SK-N-SH (cell line): ENCODE measurements around the gene VNN1. TPM values are rescaled to one million over a fixed set of nuclear protein-coding genes. Genes with fewer than 3 reads are reported as not detected.

Source experiments
- CTCF ChIA-PET: fragments of 300-600, 350-600 bp; formaldehyde crosslinking; extraction: SDS; loops from one replicate; lab custom pipeline; 2021; lab: Yijun Ruan, JAX
- POLR2A ChIA-PET: fragments of 350-600 bp; sonication (Branson Sonifier 250); formaldehyde crosslinking; extraction: SDS; loops from one replicate; lab custom pipeline; 2020; ENCODE audit warnings: antibody characterized with exemption, inconsistent platforms; lab: Yijun Ruan, JAX
- DNase-seq: peaks from one replicate; pipeline ENCODE4 v3.0.0; 2012
- H2AFZ ChIP-seq: fragments of 200-600 bp; sonication (generic); 2 replicates; pipeline ENCODE4 v1.8.1; 2016; ENCODE audit warnings: antibody characterized with exemption, mild to moderate bottlenecking, low read depth
- H3F3A ChIP-seq: fragments of 200-600 bp; sonication (generic); replicated peaks from 2 replicates; pipeline ENCODE3; 2016; ENCODE audit warnings: antibody characterized with exemption, mild to moderate bottlenecking; ENCODE audit not compliant: insufficient read depth
- H3K27ac ChIP-seq, 2 experiments: fragments of 200-500 bp in 1 of 2; fragments of 200-600 bp in 1 of 2; sonication (Bioruptor generic) in 1 of 2; sonication (generic), shearing (Covaris generic) in 1 of 2; 2 replicates each; pipeline versions ENCODE4 v1.5.1 to v1.6.1; 2014 to 2016; ENCODE audit warnings: low read depth in 2 of 2, inconsistent platforms in 1 of 2, low read length in 1 of 2, mild to moderate bottlenecking in 1 of 2, mixed read lengths in 1 of 2
- H3K27me3 ChIP-seq: fragments of 200-600 bp; sonication (generic), shearing (Covaris generic); 2 replicates; pipeline ENCODE4 v1.6.1; 2016; ENCODE audit warnings: mixed run types; ENCODE audit not compliant: insufficient read depth
- H3K36me3 ChIP-seq, 2 experiments: fragments of 200-500 bp in 1 of 2; fragments of 200-600 bp in 1 of 2; sonication (Bioruptor generic) in 1 of 2; sonication (generic) in 1 of 2; replicated peaks in 1 of 2; 2 replicates each; pipeline versions ENCODE3 to v1.5.1; 2014 to 2016; ENCODE audit warnings: low read length in 1 of 2, mild to moderate bottlenecking in 1 of 2; ENCODE audit not compliant: insufficient read depth in 2 of 2, control insufficient read depth in 1 of 2
- H3K4me1 ChIP-seq, 2 experiments: fragments of 200-500 bp in 1 of 2; fragments of 200-600 bp in 1 of 2; sonication (Bioruptor generic) in 1 of 2; sonication (generic), shearing (Covaris generic) in 1 of 2; 2 replicates each; pipeline versions ENCODE4 v1.5.1 to v1.6.1; 2014 to 2016; ENCODE audit warnings: low read depth in 1 of 2, low read length in 1 of 2, mixed run types in 1 of 2; ENCODE audit not compliant: insufficient read depth in 2 of 2, control insufficient read depth in 1 of 2
- H3K4me2 ChIP-seq: fragments of 200-600 bp; sonication (generic), shearing (Covaris generic); 2 replicates; pipeline ENCODE4 v1.6.1; 2017; ENCODE audit warnings: mixed run types
- H3K4me3 ChIP-seq, 2 experiments: fragments of 200-500 bp in 1 of 2; fragments of 200-600 bp in 1 of 2; sonication (Bioruptor generic) in 1 of 2; sonication (generic), shearing (Covaris generic) in 1 of 2; 2 replicates each; pipeline versions ENCODE4 v1.5.1 to v1.8.1; 2014 to 2016; ENCODE audit warnings: low read depth in 2 of 2, inconsistent platforms in 1 of 2, low read length in 1 of 2, mild to moderate bottlenecking in 1 of 2, mixed read lengths in 1 of 2, moderate library complexity in 1 of 2
- H3K79me2 ChIP-seq: fragments of 200-600 bp; sonication (generic); 2 replicates; pipeline ENCODE4 v1.8.1; 2017; ENCODE audit warnings: mild to moderate bottlenecking; ENCODE audit not compliant: insufficient read depth
- H3K9ac ChIP-seq: fragments of 200-600 bp; sonication (generic); 2 replicates; pipeline ENCODE4 v1.6.1; 2017; ENCODE audit warnings: mixed run types
- H3K9me2 ChIP-seq: fragments of 200-600 bp; sonication (generic); 2 replicates; pipeline ENCODE4 v1.6.1; 2017; ENCODE audit warnings: mixed run types
- H3K9me3 ChIP-seq: fragments of 200-600 bp; sonication (generic); 2 replicates; pipeline ENCODE4 v1.6.1; 2017; ENCODE audit warnings: mixed run types, mild to moderate bottlenecking, moderate library complexity
- H4K20me1 ChIP-seq: fragments of 200-600 bp; sonication (generic); 2 replicates; pipeline ENCODE4 v1.6.1; 2017; ENCODE audit warnings: mild to moderate bottlenecking, mixed run types; ENCODE audit not compliant: insufficient read depth
- ELF1 ChIP-seq: IDR thresholded peaks from 2 replicates; pipeline ENCODE4 v1.4.0; 2012
- EP300 ChIP-seq, 2 experiments: IDR thresholded peaks; 2 replicates each; pipeline versions ENCODE4 v1.4.0 to v1.6.1; 2012; ENCODE audit warnings: borderline replicate concordance in 1 of 2, low read depth in 1 of 2, low read length in 1 of 2
- FOSL2 ChIP-seq: IDR thresholded peaks from 2 replicates; pipeline ENCODE4 v1.4.0; 2012; ENCODE audit warnings: low read depth, mild to moderate bottlenecking, moderate library complexity, borderline replicate concordance
- FOXM1 ChIP-seq: IDR thresholded peaks from 2 replicates; pipeline ENCODE4 v1.4.0; 2012; ENCODE audit warnings: low read depth, mild to moderate bottlenecking
- GABPA ChIP-seq: IDR thresholded peaks from 2 replicates; pipeline ENCODE4 v1.4.0; 2012; ENCODE audit warnings: low read depth, mild to moderate bottlenecking
- MAX ChIP-seq: IDR thresholded peaks from 2 replicates; pipeline ENCODE4 v1.4.0; 2012; ENCODE audit warnings: low read depth
- MEF2A ChIP-seq: IDR thresholded peaks from 2 replicates; pipeline ENCODE4 v1.4.0; 2012; ENCODE audit warnings: low read depth, borderline replicate concordance
- NRF1 ChIP-seq: IDR thresholded peaks from 2 replicates; pipeline ENCODE4 v1.6.1; 2012; ENCODE audit warnings: low read depth, mild to moderate bottlenecking, low read length
- POLR2AphosphoS5 ChIP-seq: IDR thresholded peaks from 2 replicates; pipeline ENCODE4 v1.6.1; 2012; ENCODE audit warnings: low read depth, low read length
- RAD21 ChIP-seq: IDR thresholded peaks from 2 replicates; pipeline ENCODE4 v1.6.1; 2012; ENCODE audit warnings: mild to moderate bottlenecking, low read length
- REST ChIP-seq: IDR thresholded peaks from 2 replicates; pipeline ENCODE4 v1.6.1; 2012; ENCODE audit warnings: mild to moderate bottlenecking, low read depth, low read length, moderate library complexity
- RXRA ChIP-seq: IDR thresholded peaks from 2 replicates; pipeline ENCODE4 v1.4.0; 2012; ENCODE audit warnings: low read depth, mild to moderate bottlenecking, borderline replicate concordance
- TCF12 ChIP-seq: IDR thresholded peaks from 2 replicates; pipeline ENCODE4 v1.4.0; 2012
- TEAD4 ChIP-seq: IDR thresholded peaks from 2 replicates; pipeline ENCODE4 v1.4.0; 2012; ENCODE audit warnings: mild to moderate bottlenecking, borderline replicate concordance; ENCODE audit not compliant: insufficient read depth
- USF1 ChIP-seq: IDR thresholded peaks from 2 replicates; pipeline ENCODE4 v1.4.0; 2012; ENCODE audit warnings: low read depth, borderline replicate concordance
- YY1 ChIP-seq: IDR thresholded peaks from 2 replicates; pipeline ENCODE4 v1.4.0; 2012; ENCODE audit warnings: low read depth, mild to moderate bottlenecking
- ZBTB33 ChIP-seq: IDR thresholded peaks from 2 replicates; pipeline ENCODE4 v1.4.0; 2012; ENCODE audit warnings: low read depth, borderline replicate concordance
- WGBS: methylation state at CpG from one replicate; pipeline ENCODE4 v1.1.6; 2017; ENCODE audit warnings: low lambda C conversion rate; 5-methylcytosine and 5-hydroxymethylcytosine counted together
- polyA plus RNA-seq, 3 experiments: library from polyadenylated mRNA; depleted of rRNA; stranded (reverse); fragments of >200 nt; gene quantifications; 2 replicates each; pipeline ENCODE4 v1.2.3, GENCODE V29; 2012

Gene VNN1
- polyA plus RNA-seq, 1 of the 3 experiments (the other 2 are of a cell fraction), result not detected

- DNase-seq, result no peak
- H3K4me2 ChIP-seq, result no peak overlapping the region
- no peak overlapping the region for H2AFZ ChIP-seq
- no peaks in the 10 kb centered on the region for H3K79me2 ChIP-seq
- no peak overlapping the region for H3K4me3 ChIP-seq
- H3K9me3 ChIP-seq, result no peaks in the 10 kb centered on the region
- POLR2A ChIA-PET, result no interaction called here
- H3K27me3 ChIP-seq, result peaks cover 12% of the 10 kb centered on the region; the same call in 1 of the 2 replicates
- H3F3A ChIP-seq, result no peaks in the 10 kb centered on the region
- CTCF ChIA-PET, result no interaction called here
- no peak overlapping the region for H3K27ac ChIP-seq
- TF ChIP-seq TCF12 (no peak), USF1 (peak; percentile 57; the same call in 1 of the 2 replicates), MEF2A (no peak)
- TF ChIP-seq, all 33 proteins: peak for 1
- H3K9ac ChIP-seq, result no peak overlapping the region
- H3K36me3 ChIP-seq, result no peaks in the 10 kb centered on the region
- no peaks in the 10 kb centered on the region for H4K20me1 ChIP-seq
- H3K9me2 ChIP-seq, result no peaks in the 10 kb centered on the region
- WGBS, result 13% methylated on average over 10 of the region's 10 CpGs
- no peaks in the 10 kb centered on the region for H3K4me1 ChIP-seq
Observed at GRCh38 chr6:132673376-132674094, 40.3 kb downstream of the VNN1 start.

- no peaks in the 10 kb centered on the region for H4K20me1 ChIP-seq
- no peaks in the 10 kb centered on the region for H3K4me1 ChIP-seq
- no peaks in the 10 kb centered on the region for H3K36me3 ChIP-seq
- H3K4me3 ChIP-seq, result no peak overlapping the region
- POLR2A ChIA-PET, result no interaction called here
- DNase-seq, result no peak
- H3K79me2 ChIP-seq, result no peaks in the 10 kb centered on the region
- H3F3A ChIP-seq, result no peaks in the 10 kb centered on the region
- WGBS, result 12% methylated on average over 1 of the region's 1 CpG
- no peak overlapping the region for H2AFZ ChIP-seq
- no peaks in the 10 kb centered on the region for H3K9me2 ChIP-seq
- TF ChIP-seq MAX, result no peak
- TF ChIP-seq POLR2AphosphoS5, result no peak
- TF ChIP-seq YY1, result no peak
- no peak for TF ChIP-seq REST
- no peak for TF ChIP-seq TEAD4
- TF ChIP-seq GABPA, result no peak
- TF ChIP-seq FOXM1, result no peak
- TF ChIP-seq FOSL2, result no peak
- no peak for TF ChIP-seq ELF1
- TF ChIP-seq MEF2A, result no peak
- TF ChIP-seq EP300 (IDR thresholded peaks at IDR 0.05; ENCODE audit: borderline replicate concordance in 1 of 2, low read depth in 1 of 2, low read length in 1 of 2), result no peak
- TF ChIP-seq ZBTB33, result no peak
- no peak for TF ChIP-seq NRF1
- TF ChIP-seq RAD21, result no peak
- no peak for TF ChIP-seq RXRA
- TF ChIP-seq, all 33 proteins: peak for 0
- H3K9ac ChIP-seq, result no peak overlapping the region
- no peaks in the 10 kb centered on the region for H3K9me3 ChIP-seq
- no peaks in the 10 kb centered on the region for H3K27me3 ChIP-seq
- no peak overlapping the region for H3K27ac ChIP-seq
- H3K4me2 ChIP-seq, result no peak overlapping the region
- CTCF ChIA-PET, result interaction anchor here (0.6 to 3.1 kb wide), 2 partner anchors 127 to 696 kb away, joined by 3 to 10 read pairs; partner anchors contain the start of gene SLC18B1
Observed at GRCh38 chr6:132671295-132671694, 42.6 kb downstream of the VNN1 start.
